Esophagus muscularis mucosa (tissue), 3 donors: ENCODE data around the gene TBC1D22A.

Experiments used
- POLR2A ChIP-seq: fragments of 450-650 bp; IDR thresholded peaks from one replicate; pipeline ENCODE4 v1.6.1; 2017; ENCODE audit warnings: antibody characterized with exemption, moderate library complexity, mild to moderate bottlenecking, low read depth
- TF ChIP-seq, protein P1 (sequence below), 3 experiments: fragments of 200-600 bp in 2 of 3; fragments of 450-650 bp in 1 of 3; sonication (generic) in 2 of 3; IDR thresholded peaks; one replicate each; pipeline ENCODE4 v1.5.1; 2017 to 2019; ENCODE audit warnings: antibody characterized with exemption in 3 of 3, mild to moderate bottlenecking in 2 of 3, moderate library complexity in 1 of 3

DNA sequence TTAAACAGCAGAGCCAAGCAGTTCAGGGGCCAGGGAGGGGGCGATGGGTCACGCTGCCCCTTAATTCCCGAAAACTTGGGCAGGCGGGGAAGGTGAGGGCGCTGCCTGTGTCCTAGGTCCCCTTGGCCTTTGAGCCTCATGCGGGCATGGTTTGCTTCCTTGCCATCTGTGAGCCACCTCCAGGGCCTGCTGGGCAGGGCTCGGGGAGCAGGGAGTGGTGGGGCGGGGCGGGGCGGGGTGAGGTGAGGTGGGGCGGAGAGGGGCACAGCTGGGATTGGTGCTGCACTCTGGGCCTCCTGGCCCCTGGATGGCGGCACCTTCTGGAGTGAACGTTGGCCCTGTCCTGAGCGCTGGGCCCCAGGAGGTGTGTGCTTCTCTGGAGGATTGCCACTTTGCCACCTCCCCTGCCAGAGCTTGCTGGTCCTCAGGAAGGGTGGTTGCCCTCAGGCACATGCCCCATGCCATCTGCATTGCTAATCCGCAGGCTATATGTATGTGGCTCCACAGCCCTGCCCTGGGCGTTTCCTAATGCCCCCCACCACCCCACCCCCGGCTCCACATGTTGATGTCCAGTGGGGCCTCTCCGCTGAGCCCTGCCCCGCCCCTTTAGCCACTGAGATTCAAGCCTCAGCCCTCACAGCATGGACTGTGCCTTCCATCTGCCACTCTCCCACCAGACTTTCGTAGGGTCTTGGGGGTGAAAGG lies 352.5 kb downstream of the TBC1D22A start:
- TF ChIP-seq, protein P1, sequence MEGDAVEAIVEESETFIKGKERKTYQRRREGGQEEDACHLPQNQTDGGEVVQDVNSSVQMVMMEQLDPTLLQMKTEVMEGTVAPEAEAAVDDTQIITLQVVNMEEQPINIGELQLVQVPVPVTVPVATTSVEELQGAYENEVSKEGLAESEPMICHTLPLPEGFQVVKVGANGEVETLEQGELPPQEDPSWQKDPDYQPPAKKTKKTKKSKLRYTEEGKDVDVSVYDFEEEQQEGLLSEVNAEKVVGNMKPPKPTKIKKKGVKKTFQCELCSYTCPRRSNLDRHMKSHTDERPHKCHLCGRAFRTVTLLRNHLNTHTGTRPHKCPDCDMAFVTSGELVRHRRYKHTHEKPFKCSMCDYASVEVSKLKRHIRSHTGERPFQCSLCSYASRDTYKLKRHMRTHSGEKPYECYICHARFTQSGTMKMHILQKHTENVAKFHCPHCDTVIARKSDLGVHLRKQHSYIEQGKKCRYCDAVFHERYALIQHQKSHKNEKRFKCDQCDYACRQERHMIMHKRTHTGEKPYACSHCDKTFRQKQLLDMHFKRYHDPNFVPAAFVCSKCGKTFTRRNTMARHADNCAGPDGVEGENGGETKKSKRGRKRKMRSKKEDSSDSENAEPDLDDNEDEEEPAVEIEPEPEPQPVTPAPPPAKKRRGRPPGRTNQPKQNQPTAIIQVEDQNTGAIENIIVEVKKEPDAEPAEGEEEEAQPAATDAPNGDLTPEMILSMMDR (IDR thresholded peaks at IDR 0.05): no peak
- no peak for TF ChIP-seq POLR2A
